GM18519 (cell line): Measurements from ENCODE around the gene AHDC1.

Experiments
- ATAC-seq: cut with Tn5 transposase; IDR thresholded peaks from one replicate; pipeline ENCODE4 v1.9.1; 2021; ENCODE audit warnings: mild to moderate bottlenecking, moderate library complexity; ENCODE audit not compliant: unreplicated experiment, low FRiP score

The AHDC1 gene

GRCh38 chr1:27588256-27589232, 15.4 kb downstream of the AHDC1 start:
- no peak for ATAC-seq

- ATAC-seq: no peak
These were observed 18.3 kb downstream of the AHDC1 start for GRCh38 chr1:27585684-27586083.

- no peak for ATAC-seq
These were observed 19.5 kb downstream of the AHDC1 start for GRCh38 chr1:27584453-27584852.

- ATAC-seq: no peak
These were observed 20.5 kb downstream of the AHDC1 start for GRCh38 chr1:27583479-27583878.

GRCh38 chr1:27581823-27582243, 22.1 kb downstream of the AHDC1 start:
- ATAC-seq: no peak

GRCh38 chr1:27577504-27578188, 26.3 kb downstream of the AHDC1 start:
- ATAC-seq: no peak

GRCh38 chr1:27576806-27577227, 27.1 kb downstream of the AHDC1 start:
- no peak for ATAC-seq

- ATAC-seq: no peak
These were observed 28.1 kb downstream of the AHDC1 start for GRCh38 chr1:27575840-27576331.

GRCh38 chr1:27574871-27575831, 28.8 kb downstream of the AHDC1 start:
- no peak for ATAC-seq

GRCh38 chr1:27574001-27574781, 29.8 kb downstream of the AHDC1 start:
- ATAC-seq: no peak

GRCh38 chr1:27572679-27573426, 31.1 kb downstream of the AHDC1 start:
- ATAC-seq: no peak

- no peak for ATAC-seq
These were observed 31.8 kb downstream of the AHDC1 start for GRCh38 chr1:27572019-27572678.

GRCh38 chr1:27571439-27572018, 32.4 kb downstream of the AHDC1 start:
- no peak for ATAC-seq

- ATAC-seq: no peak
These were observed 33.2 kb downstream of the AHDC1 start for GRCh38 chr1:27570784-27571183.

- ATAC-seq: no peak
These were observed 33.6 kb downstream of the AHDC1 start for GRCh38 chr1:27570356-27570755.

- ATAC-seq: no peak
These were observed 34.2 kb downstream of the AHDC1 start for GRCh38 chr1:27569506-27570291.

GRCh38 chr1:27569088-27569460, 34.9 kb downstream of the AHDC1 start:
- no peak for ATAC-seq
